GM21515 (cell line): Measurements from ENCODE around the gene ABCA2.

ENCODE experiments used
- ATAC-seq: cut with Tn5 transposase; IDR thresholded peaks from one replicate; pipeline ENCODE4 v1.9.1; 2021; ENCODE audit not compliant: unreplicated experiment

ABCA2 gene

DNA sequence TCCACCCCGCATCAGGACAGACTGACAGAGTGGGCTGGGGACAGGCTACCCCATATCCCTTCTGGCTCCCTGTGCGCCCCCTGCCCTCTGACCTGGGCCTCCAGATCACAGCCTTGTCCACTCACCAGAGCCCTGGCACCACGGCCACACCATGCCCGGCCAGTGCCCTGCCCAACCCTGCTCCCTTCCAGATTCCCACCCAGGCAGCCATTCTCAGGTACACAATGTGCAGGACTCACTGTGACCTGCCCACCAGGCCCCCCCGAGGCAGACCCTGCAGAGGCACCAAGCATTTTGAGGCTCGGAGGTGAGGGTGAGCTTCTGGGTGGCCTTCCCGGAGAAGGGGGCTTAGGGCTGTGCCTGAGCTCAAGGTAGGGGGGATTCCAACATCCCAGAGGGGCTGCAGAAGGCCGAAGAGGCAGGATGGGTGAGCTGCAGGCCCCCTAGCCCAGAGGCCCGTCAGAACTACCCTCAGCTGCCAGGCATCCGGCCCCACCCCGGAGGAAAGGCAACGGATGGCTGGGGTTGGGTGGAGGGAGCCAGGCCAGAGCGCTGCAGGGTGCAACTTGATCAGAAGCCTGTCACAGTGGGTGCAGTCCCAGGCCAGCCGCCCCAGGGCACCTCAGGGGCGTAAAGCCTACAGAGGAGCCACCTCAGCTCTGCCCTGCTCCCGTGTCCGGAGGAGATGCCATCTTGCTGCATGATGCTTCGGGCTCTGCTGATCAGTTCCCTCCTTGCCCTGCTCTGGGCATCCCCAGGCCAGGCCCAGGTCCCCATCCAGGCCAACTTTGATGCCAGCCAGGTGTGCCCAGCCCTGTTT, 45.6 kb downstream of the ABCA2 start, which contains the start of gene LCNL1:
LCNL1 (plus strand) TSS at position 762 of the 820 bp plus-strand sequence. CDS start 594 bp downstream, outside the sequence.
- no peak for ATAC-seq

DNA sequence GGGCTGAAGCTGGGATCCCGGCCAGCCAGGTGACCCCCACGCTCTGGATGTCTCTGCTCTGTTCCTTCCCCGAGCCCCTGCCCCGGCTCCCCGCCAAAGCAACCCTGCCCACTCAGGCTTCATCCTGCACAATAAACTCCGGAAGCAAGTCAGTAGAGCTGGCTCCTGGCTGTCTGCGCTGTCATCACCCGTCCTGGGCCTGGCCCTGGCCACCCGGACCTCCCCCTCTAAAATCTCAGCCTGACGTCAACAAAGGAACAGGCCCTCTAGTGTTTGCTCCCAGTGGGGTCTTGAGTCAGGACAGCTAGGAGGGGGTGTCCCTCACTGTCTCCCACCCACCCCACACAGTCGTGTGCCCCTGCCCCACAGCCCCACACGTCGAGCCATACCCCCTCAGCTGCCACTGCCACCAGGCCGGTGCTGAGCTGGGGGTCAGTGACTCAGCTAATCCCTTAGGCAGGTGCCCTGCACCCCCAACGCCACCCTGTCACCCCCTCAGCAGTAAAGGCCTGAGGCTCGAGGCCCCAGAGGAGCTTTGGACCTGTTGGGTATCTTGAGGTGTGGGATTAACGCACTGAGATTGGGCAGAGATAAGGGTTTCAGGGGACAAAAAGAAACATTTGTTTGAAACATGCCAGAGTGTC, 46.3 kb downstream of the ABCA2 start:
- no peak for ATAC-seq

DNA sequence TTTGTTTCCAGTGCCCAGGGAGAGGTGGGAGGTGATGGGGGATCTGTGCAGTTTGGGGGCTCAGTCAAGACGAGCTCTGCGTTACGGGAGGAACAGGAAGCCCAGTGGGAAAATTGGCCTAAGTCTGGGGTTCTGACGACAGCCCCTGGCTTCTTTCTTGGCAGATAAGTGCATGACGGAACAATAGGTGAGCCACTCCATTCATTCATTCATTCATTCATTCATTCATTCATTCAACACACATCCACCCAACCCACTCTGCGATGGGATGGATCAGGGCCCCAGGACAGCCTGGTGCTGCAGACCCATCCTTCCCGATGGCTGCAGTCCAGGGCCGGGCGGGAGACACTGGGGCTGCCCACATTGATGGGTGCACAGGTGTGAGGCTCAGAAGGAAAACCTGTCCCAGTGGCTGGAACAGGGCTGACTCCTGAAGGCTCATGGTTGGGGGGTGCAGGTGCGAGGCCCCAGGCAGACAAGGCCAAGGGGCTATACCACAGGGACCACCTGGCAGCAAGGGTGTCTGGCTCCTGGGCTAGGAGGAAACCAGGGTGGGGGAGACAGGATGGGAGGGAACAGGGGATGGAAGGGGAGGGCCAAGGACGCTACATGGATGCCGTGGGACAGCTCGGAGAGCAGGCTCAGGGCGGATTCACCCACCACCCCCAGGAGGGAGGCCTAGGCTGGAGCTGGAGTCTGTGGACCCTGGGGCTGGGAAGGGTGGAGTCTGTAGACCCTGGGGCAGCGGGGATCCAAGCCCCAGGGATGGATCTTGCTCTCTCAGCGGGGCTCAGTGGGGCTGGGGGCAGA, 47.2 kb downstream of the ABCA2 start:
- ATAC-seq = no peak

DNA sequence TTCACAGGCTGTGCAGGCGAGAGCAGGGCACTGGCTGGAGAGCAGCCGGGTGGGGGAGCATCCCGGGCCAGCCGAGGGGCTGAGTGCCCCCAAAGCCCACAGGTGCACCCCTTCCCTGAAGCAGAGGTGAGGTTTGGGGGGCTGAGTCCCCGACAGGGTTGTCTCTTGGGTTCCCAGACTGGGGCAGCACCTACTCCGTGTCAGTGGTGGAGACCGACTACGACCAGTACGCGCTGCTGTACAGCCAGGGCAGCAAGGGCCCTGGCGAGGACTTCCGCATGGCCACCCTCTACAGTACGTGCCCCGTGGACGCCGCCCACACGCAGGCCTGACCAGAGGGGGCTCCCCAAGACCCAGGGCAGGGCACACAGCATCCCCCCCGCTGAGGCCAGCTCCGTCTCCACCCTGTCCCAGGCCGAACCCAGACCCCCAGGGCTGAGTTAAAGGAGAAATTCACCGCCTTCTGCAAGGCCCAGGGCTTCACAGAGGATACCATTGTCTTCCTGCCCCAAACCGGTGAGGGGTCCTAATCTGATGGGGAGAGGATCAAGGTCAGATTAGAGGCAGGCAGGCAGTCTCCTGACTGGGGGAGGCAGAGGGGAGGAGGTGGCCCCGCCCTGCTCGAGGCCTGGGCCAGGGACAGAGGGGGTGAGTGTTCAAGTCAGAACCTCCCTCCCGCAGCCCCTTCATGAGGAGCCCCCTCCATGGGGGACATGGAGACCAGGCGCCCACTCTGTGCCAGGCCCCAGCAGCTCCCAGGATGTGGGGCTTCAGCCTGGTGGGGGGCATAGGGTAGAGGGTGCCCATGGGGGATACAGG, 48.1 kb downstream of the ABCA2 start:
- no peak for ATAC-seq

DNA sequence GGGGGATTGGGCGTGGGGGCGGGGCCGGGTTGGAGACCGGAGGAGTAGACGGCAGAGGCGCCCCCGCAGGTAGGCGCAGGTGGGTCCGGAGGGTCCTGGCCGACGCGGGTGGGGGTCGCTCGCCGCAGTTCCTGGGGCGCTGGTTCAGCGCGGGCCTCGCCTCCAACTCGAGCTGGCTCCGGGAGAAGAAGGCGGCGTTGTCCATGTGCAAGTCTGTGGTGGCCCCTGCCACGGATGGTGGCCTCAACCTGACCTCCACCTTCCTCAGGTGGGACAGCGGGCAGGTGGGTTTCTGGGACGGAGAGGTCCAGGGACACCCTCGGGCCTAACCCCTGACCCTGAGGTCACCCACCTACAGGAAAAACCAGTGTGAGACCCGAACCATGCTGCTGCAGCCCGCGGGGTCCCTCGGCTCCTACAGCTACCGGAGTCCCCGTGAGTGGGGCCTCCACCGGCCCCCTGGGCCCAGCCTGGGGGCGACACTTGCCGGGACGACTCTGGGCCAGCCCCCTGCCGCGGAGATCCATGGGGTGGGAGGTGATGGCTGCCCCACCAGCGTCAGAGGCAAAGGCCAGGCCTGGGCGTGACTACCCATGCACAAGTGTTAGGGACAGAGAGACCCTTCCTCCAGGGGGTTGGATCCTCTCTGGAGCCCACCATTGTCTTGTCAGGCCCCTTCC, 49.0 kb downstream of the ABCA2 start:
- no peak for ATAC-seq

DNA sequence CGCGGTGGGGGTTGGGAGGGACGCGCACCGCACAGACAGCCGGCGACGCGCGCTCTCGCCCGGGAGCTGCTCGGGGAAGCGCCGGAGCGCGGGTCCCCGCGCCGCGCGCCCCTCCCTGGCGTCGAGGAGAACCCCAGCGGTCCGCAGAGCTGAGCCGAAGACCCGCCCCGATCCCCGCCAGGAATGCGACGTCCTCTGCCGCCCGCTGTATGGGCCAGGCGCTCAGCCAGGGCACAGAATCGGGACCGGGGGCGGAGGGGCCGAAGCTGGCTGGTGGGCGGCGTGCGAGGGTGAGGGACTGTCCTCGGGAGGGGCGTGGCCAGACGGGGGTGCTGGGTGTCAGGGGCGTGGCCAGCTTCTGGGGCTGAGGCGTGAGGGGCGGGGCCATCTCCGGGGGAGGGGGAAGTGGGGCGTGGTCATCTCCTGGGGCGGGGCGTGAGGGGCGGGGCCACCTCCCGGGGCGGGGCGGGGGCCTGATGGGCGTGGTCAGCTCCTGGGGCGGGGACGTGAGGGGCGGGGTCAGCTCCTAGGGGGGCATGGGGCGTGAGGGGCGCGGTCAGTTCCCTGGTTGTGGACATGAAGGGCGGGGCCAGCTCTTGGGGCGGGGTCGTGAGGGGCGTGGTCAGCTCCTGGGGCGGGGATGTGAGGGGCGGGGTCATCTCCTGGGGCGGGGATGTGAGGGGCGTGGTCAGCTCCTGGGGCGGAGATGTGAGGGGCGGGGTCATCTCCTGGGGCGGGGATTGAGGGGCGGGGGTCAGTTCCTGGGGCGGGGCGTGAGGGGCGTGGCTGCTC, 49.8 kb downstream of the ABCA2 start:
- ATAC-seq = no peak

DNA sequence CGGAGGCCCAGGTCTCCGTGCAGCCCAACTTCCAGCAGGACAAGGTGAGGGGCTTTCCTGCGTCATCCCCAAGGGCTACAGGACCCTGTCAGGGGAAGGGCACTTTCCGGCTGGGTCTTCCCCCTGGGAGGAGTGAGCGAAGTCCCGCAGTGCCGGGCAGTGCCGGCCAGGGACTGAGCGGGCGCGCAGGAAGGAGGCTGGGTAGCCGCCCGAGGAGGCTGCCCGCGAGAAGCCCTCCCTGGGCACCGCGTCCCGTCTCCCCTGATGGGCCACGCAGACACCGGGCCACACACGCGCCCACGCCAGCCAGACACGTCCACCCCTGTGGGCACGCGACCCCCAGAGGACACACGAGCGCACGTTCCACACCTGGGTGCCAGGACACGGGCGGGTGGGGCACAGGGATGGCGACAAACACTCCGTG, 50.4 kb downstream of the ABCA2 start:
- ATAC-seq = no peak

DNA sequence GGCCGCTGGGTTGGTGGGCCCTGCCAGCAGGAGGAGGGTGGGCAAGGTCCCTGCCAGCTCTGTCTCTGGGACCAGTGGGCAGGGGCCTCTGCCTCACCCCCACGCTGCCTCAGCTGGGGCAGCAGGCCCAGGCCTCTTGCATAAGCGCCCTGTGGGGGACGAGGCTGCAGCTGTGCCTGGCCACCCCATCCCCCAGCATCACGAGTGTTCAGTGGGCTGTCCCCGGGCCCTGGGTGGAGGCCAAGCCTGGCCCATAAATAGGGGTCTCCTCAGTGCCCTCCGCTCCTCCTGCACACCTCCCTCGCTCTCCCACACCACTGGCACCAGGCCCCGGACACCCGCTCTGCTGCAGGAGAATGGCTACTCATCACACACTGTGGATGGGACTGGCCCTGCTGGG, 50.8 kb downstream of the ABCA2 start, which contains the start of gene PTGDS:
PTGDS (plus strand) TSS at position 282 of the 400 bp plus-strand sequence; CDS start at position 357, 75 bp downstream.
- no peak for ATAC-seq

DNA sequence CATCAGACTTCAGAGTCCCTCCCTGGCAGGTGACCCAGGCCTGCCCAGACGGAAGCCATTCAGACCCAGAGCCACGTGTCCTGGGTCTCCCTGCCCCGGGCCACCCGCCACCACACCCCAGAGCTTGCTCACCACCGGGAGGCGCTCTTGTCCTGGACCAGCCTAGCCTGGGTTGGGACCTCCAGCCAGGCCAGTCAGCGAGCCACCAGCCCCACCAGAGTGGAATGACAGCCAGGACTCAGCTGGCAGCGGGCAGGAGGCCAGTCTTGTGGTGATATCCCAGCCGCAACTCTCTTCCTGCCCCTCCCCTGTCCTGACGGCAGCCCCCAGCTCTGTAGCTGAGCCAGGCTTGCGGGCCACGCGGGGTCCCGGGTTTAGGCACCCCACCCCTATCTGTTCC, 52.4 kb downstream of the ABCA2 start:
- ATAC-seq = no peak

DNA sequence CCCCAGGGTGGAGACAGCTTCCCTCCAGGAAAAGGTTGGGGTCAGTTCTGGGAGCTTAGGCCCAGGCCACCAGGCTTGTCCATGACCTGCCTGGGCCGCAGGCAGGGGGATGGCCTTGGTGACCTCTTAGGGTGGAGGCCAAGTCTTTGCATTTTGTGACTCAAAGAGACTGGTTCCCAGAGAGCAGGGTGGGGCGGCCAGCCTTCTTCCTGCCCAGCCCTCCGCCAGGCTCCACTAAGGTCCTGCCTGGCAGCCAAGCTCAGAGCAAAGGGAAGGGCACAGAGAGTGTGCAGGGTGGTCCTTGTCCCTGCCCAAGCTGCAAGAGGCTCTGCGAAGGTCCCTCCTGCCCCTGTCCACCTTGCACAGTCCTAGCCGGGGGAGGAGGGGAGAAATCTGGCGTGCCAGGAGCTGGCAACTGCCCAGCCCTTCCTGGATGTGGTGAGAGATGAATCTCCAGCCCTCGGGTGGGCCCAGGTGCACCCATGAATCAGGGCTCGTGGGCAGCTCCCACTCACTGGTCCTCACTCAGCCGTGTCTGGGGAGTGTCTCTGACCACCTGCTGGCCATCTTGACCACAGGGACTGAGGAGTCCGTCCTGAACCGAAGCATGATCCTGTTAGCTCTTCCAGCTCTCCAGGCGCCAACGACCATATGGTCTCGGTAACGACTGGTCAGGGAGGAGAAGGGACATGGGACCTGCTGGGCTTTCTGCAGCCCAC, 53.1 kb downstream of the ABCA2 start:
- ATAC-seq = no peak

DNA sequence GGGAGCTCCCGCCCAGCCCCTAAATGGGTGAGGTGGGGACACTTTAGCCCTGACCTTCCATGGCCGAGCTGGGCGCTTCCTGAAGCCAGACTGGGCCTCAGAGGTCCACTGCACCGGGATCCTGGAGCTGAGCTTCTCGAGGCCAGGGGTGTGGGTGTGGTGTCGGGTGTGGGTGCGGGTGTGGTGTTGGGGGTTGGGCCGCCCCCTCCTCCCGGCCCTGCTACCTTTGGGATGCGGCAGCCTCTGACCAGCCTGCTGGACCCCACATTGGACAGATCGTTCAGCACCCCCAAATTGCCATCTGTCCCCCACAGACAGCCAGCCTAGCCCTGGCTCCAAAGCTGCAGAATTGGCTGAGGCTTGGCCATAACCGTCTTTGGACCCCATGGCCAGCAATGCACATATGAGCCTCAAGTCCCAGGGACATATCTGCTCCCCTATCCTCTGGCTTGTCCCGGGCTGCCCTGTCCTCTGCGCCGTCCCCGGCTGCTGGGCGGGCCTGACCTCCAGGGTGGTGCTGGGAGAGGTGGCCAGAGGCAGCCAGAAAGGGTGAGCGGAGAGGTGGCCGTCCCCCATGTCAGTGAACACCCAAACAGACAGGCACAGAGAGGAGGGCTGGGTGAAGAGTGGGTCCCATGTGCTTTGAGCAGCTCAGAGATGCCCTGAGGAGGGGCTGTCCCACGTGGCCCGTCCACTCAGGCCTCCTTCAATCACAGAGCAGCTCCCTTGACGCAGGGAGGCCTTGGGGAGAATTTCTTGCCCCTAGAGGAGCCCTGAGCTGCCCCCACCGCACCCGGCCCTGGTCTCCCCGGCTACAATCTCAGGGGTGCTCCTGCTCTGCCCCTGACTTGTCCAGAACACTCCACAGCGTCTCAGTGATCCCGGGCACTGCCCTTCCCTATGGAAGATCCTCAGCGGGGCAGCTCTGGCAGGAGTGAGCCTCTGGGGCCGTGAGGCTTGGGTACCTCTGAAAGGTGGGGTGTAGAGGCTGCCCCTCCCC, 54.1 kb downstream of the ABCA2 start:
- ATAC-seq = no peak

DNA sequence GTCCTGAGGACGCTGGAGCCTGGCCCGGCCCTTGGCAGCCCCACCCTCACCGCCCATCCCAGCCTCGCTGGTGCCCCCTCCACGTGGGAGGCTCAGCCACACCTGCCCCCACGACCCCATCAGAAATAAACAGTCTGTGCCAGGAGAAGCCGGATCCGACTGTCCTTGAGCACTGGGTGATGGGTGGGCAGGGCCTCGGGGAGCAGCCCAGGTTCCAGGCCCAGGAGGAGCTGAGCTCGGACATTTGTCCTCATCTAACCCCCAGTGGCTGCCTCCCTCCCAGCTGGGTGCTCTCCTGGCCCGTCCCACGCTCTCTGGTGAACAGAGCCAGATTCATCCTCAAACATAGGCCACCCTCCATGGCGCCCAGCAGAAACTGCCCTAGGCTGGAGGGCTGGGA, 55.3 kb downstream of the ABCA2 start:
- no peak for ATAC-seq

DNA sequence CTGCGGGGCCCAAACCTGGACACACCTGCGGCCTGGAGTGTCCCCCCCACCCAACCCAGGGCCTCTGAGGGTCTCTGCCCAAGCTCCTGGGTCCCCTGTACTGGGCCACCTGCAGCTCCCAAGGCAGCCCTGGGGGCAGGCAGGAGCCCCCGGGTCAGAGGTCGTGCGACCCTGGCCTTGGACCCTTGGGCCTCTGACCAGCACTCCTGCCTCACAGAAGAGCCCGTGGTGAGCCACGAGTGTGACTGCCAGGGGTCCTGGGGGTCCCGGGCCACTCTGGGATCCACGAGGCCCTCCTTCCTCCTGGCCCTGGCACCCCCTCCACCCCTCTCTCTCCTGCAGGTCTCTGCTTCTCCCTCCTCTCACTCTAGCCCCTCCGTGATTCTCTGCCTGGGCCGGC, 55.7 kb downstream of the ABCA2 start:
- ATAC-seq = no peak

DNA sequence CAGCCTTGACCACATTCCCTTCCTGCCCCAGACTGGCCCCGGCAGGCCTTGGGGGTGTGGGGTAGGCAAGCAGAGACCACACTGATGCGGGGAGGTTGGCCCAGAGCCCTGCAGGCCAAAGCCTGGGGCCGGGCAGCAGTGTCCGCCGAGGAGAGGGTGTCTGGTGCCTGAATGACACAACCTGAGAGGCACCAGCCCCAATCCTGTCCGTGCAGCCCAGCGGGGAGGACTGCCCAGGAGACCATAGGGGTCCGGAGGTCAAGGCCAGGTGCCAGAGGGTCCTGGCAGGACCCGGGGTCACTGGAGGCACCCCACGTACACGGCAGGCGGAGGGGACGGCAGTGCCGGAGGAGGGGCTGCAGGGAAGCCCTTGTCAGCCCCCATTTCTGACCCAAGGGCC, 56.3 kb downstream of the ABCA2 start:
- ATAC-seq = no peak

DNA sequence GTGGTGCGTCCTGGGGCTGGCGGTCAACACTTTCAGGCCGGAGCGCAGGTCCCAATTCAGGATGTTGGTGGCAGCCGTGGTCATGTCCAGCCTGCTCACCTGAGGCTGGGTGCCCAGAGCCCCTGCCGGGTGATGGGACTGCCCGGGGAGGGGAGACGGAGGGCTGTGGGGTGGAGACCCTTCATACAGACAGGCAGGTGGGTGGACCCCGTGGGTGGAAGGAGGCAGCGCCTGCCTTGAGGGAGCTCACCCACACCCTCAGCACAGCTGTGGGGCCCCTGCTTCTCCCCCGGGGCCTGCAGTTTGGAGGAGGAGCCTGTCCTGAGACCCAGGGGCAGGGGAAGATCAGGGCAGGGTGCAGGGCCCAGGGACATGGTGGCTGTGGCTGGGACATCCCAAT, 57.7 kb downstream of the ABCA2 start:
- ATAC-seq = no peak

DNA sequence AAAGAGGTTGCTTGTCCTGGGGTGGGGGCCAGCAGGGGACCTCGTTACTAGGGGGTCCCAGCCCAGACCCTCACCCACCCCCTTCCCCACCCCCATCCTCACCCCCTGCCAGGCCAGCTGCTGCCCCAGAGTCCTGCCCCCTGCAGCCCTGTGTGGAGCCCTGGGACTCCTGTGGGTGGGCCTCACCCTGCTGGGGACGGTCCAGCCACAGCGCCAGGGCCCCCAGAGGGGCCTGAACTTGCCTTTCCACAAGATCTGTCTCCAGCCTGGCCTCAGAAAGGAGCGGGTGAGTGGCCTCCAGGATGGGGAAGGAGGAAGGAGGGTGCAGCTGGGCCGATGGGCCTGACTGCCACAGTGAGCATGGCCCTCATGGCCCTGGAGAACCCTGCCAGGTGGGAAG, 58.3 kb downstream of the ABCA2 start:
- no peak for ATAC-seq

DNA sequence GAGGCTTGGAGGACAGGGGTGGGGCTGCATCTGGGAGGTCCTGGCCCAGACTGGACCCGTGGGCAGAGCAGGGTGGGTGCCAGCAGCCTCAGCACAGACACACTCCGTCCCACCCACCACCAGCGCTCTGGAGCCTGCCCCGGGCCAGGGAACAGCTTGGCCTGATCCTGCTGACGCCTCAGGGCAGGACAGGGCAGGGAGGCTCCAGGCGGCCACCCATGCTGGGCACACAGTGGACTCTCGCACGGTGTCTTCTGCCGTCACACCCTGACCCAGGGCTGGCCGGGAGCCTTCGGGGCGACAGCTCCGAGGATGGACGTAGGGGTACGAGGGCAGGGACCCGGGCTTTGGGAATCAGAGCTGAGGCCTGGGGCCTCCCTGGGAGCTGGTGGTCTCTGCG, 58.9 kb downstream of the ABCA2 start:
- no peak for ATAC-seq
